IPS-20b (cell line): ENCODE results near the gene OPN4.

Experiments
- H3K27ac ChIP-seq: one replicate; pipeline ENCODE4 v1.5.1; 2013; ENCODE audit warnings: low read length
- H3K27me3 ChIP-seq: 2 replicates; pipeline ENCODE4 v1.6.1; 2013; ENCODE audit warnings: mild to moderate bottlenecking, low read length, inconsistent platforms; ENCODE audit not compliant: insufficient read depth
- H3K36me3 ChIP-seq: 2 replicates; pipeline ENCODE4 v1.6.1; 2013; ENCODE audit warnings: low read depth, mild to moderate bottlenecking, inconsistent platforms, low read length, moderate library complexity; ENCODE audit not compliant: insufficient read depth
- H3K4me1 ChIP-seq: 2 replicates; pipeline ENCODE4 v1.6.1; 2013; ENCODE audit warnings: mild to moderate bottlenecking, control low read depth, inconsistent platforms, low read length, moderate library complexity; ENCODE audit not compliant: insufficient read depth
- H3K4me3 ChIP-seq: 2 replicates; pipeline ENCODE4 v1.5.1; 2013; ENCODE audit warnings: mild to moderate bottlenecking, low read length, inconsistent platforms
- H3K9ac ChIP-seq: 2 replicates; pipeline ENCODE4 v1.6.1; 2013; ENCODE audit warnings: low read depth, mild to moderate bottlenecking, inconsistent platforms, low read length, moderate library complexity
- H3K9me3 ChIP-seq: 2 replicates; pipeline ENCODE4 v1.6.1; 2013; ENCODE audit warnings: mild to moderate bottlenecking, low read depth, low read length, inconsistent platforms; ENCODE audit not compliant: insufficient read depth

The OPN4 gene

DNA sequence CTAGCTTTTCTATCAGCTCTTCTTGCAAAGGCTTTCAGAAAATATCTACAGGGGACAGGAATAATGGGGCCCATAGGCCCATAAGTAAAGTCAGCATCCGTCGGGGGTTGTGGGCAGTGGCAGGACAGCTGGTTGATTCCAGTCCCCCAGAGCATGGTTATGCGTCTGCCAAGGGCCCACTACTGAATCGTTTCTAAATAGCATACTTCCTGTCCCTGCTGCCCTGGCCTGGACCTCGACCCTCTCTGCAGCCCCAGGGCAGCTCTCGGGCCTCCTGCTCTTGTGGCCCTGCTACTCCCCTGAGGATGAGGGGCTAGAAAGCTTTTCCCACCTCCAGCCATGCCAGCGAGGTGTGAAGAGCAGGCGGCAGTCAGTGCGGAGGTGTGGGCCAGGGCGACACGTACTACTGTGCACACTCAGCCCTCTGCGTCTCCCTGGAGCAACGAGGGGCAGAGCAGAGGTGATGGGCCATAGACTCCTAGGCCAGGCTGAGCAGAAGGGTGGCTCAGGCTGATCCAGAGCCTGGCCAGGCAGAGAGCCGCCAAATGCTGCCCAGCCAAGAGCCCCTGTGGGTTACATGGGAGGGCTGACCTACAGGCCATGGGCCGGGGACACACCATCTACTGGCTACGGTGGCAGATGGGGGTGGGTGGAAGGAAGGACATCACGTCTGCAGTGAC is 4.7 kb upstream of the OPN4 start:
- Histone ChIP-seq H3K27me3 (no peaks in the 10 kb centered on the region), H3K9me3 (no peaks in the 10 kb centered on the region), H3K9ac (no peak overlapping the region), H3K27ac (no peak overlapping the region), H3K36me3 (no peaks in the 10 kb centered on the region), H3K4me1 (no peaks in the 10 kb centered on the region), H3K4me3 (no peak overlapping the region)

- Histone ChIP-seq H3K4me1 (no peaks in the 10 kb centered on the region), H3K9ac (no peak overlapping the region), H3K27me3 (no peaks in the 10 kb centered on the region), H3K4me3 (no peak overlapping the region), H3K9me3 (no peaks in the 10 kb centered on the region), H3K27ac (no peak overlapping the region), H3K36me3 (no peaks in the 10 kb centered on the region)
Measured at GRCh38 chr10:86650151-86650550, 4.2 kb upstream of the OPN4 start.

DNA sequence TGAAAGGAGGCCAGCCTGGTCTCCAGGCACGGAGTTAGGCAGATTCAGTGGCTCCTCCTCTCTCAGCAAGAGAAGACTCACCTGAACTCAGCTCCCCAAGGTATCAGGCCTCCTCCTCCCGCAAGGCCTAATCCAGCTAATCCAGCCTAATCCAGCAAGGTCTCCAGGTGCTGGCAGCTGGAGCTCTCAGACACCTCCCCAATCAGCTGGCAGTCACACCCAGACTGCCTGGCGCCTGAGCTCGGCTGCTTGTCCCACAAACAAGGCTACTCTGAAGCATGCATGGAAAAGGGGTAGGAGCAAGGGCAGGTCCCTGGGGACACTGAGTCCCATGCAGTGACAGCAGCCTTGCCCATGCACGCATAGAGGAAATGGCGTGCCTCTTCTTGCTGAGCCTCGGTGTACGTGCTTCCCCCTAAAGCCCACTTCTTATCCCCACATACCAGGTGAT is 3.3 kb upstream of the OPN4 start:
- no peaks in the 10 kb centered on the region for H3K36me3 ChIP-seq
- no peak overlapping the region for H3K4me3 ChIP-seq
- H3K4me1 ChIP-seq: no peaks in the 10 kb centered on the region
- H3K9me3 ChIP-seq: no peaks in the 10 kb centered on the region
- H3K27me3 ChIP-seq: no peaks in the 10 kb centered on the region
- no peak overlapping the region for H3K9ac ChIP-seq
- H3K27ac ChIP-seq: no peak overlapping the region

DNA sequence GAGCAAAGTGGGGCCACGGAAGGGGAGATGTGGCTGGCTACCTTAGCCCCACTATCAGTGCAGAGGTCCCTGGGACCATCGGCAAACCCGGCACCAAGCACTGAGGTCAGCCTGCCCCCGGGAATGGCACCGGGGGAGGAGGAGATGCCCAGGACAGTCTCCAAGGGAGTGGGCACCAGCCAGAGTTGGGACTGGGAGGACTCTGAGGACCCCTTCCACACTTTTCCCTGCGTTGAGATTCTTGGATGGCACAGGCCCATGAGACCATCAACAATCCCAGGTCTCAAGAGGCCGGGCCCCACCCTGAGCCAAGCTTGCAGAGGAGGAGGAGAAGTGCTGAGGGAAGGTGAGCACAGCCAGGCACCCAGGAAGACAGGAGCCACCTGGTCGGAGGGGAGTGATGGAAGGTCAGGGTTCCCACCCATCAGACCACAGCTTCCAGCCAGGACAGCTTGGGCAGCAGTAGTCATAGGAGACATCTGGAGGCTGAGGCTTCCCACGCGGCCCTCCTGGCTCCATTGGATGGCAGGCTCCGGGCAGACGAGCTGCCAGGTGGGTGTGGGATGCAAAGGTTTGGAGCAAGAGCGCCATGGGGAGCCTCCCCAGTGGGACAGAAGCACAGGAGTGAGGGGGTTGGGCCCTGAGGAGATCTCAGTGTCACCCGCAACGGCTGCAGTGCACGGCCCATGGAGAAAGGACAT is 2.6 kb upstream of the OPN4 start:
- no peaks in the 10 kb centered on the region for H3K4me1 ChIP-seq
- no peaks in the 10 kb centered on the region for H3K9me3 ChIP-seq
- H3K9ac ChIP-seq: no peak overlapping the region
- no peaks in the 10 kb centered on the region for H3K36me3 ChIP-seq
- H3K4me3 ChIP-seq: no peak overlapping the region
- no peak overlapping the region for H3K27ac ChIP-seq
- no peaks in the 10 kb centered on the region for H3K27me3 ChIP-seq

- H3K9ac ChIP-seq: no peak overlapping the region; the same call in 1 of the 2 replicates
- H3K4me1 ChIP-seq: no peaks in the 10 kb centered on the region
- H3K27ac ChIP-seq: no peak overlapping the region
- H3K36me3 ChIP-seq: no peaks in the 10 kb centered on the region
- no peaks in the 10 kb centered on the region for H3K27me3 ChIP-seq
- no peaks in the 10 kb centered on the region for H3K9me3 ChIP-seq
- no peak overlapping the region for H3K4me3 ChIP-seq
Measured at GRCh38 chr10:86652361-86653202, 1.8 kb upstream of the OPN4 start.

DNA sequence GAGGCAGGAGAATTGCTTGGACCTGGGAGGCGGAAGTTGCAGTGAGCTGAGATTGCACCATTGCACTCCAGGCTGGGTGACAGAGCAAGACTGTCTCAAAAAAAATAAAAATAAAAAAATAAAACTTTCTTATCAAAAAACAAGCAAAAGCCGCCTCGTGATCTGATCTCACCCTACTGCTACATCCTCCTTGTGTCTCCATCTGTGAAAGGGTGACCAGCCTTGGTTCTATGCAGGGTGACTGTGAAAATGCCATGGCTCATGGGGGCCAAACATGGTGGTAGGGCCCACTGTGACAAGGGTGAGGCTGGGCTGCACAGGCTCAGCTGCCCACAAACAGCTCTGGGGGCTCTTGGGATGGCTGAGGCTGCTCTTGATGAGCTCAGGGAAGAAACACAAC is 968 bp upstream of the OPN4 start:
- H3K36me3 ChIP-seq: no peaks in the 10 kb centered on the region
- H3K4me3 ChIP-seq: no peak overlapping the region
- no peaks in the 10 kb centered on the region for H3K27me3 ChIP-seq
- H3K4me1 ChIP-seq: no peaks in the 10 kb centered on the region
- H3K9ac ChIP-seq: no peak overlapping the region
- H3K27ac ChIP-seq: no peak overlapping the region
- H3K9me3 ChIP-seq: no peaks in the 10 kb centered on the region

DNA sequence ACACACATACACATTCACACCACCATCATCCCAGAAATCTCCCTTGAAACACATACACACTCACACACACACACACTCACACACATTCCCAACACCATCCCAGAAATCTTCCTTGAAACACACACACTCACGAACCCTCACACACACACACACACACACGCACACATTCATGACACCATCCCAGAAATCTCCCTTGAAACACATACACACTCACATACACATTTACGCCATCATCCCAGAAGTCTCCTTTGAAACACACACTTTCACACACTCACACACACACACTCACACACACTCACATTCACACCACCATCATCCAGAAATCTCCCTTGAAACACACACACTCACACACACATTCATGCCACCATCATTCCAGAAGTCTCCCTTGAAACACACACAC is 360 bp upstream of the OPN4 start:
- H3K27ac ChIP-seq: no peak overlapping the region
- no peaks in the 10 kb centered on the region for H3K4me1 ChIP-seq
- no peak overlapping the region for H3K4me3 ChIP-seq
- H3K27me3 ChIP-seq: no peaks in the 10 kb centered on the region
- no peaks in the 10 kb centered on the region for H3K9me3 ChIP-seq
- H3K36me3 ChIP-seq: no peaks in the 10 kb centered on the region
- H3K9ac ChIP-seq: no peak overlapping the region

DNA sequence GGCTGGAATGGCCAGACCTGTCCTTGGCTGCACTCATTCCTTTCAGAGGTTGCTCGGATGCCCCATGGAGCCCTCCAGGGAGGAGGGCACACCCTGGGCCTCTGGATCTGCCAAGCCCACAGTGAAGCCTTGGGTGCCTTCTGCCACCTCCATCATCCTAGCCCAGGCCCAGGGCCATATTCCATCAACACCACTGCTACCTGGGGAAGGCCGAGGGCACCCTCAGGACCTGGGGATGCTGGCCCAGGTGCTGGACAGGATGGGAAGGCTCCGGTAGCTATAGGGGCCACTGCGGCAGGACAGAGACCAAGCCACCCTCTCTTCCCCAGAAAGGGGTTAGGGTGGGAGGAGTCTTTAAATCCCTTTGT is 810 bp downstream of the OPN4 start:
- H3K9me3 ChIP-seq: no peaks in the 10 kb centered on the region
- H3K4me1 ChIP-seq: no peaks in the 10 kb centered on the region
- no peak overlapping the region for H3K9ac ChIP-seq
- H3K4me3 ChIP-seq: no peak overlapping the region
- H3K27ac ChIP-seq: no peak overlapping the region
- H3K36me3 ChIP-seq: no peaks in the 10 kb centered on the region
- no peaks in the 10 kb centered on the region for H3K27me3 ChIP-seq

- H3K36me3 ChIP-seq: no peaks in the 10 kb centered on the region
- no peaks in the 10 kb centered on the region for H3K4me1 ChIP-seq
Measured at GRCh38 chr10:86655596-86655995, 1.2 kb downstream of the OPN4 start.

DNA sequence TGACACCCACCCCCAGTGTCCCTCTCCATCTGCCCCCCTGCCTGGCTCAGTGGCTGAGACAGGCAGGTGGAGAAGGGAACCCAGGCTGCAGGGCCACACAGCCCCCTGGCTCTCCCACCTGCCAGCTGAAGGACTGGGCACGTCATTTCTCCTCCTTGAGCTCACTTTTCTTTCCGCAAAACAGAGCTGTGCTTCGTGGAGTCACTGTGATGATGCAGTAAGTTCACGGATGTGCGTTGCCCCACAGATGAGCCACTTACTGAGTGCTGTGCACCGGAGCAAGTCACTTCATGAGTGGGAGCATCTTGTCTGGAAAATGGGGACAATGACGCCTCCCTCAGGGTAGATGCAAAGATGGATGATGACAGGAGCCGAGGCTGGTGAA is 2.7 kb downstream of the OPN4 start:
- H3K4me1 ChIP-seq: no peaks in the 10 kb centered on the region
- H3K9me3 ChIP-seq: no peaks in the 10 kb centered on the region
- no peaks in the 10 kb centered on the region for H3K27me3 ChIP-seq
- H3K4me3 ChIP-seq: no peak overlapping the region
- no peak overlapping the region for H3K9ac ChIP-seq
- H3K27ac ChIP-seq: no peak overlapping the region
- no peaks in the 10 kb centered on the region for H3K36me3 ChIP-seq

More at GRCh38 chr10:86655596-86655995, 1.2 kb downstream of the OPN4 start:
- H3K4me3 ChIP-seq: no peak overlapping the region
- H3K27me3 ChIP-seq: no peaks in the 10 kb centered on the region
- no peak overlapping the region for H3K27ac ChIP-seq
- H3K9me3 ChIP-seq: no peaks in the 10 kb centered on the region
- H3K9ac ChIP-seq: no peak overlapping the region

GRCh38 chr10:86657396-86658011 is 3.2 kb downstream of the OPN4 start:
- Histone ChIP-seq H3K27ac (no peak overlapping the region), H3K9me3 (no peaks in the 10 kb centered on the region), H3K4me3 (no peak overlapping the region), H3K27me3 (no peaks in the 10 kb centered on the region), H3K9ac (no peak overlapping the region), H3K4me1 (no peaks in the 10 kb centered on the region), H3K36me3 (no peaks in the 10 kb centered on the region)
